SK-N-SH (cell line): ENCODE measurements around the gene ADCY5. TPM values are rescaled to one million over a fixed set of nuclear protein-coding genes. Genes with fewer than 3 reads are reported as not detected.

Experiments used
- CTCF ChIA-PET: fragments of 300-600, 350-600 bp; formaldehyde crosslinking; extraction: SDS; loops from one replicate; lab custom pipeline; 2021; lab: Yijun Ruan, JAX
- POLR2A ChIA-PET: fragments of 350-600 bp; sonication (Branson Sonifier 250); formaldehyde crosslinking; extraction: SDS; loops from one replicate; lab custom pipeline; 2020; ENCODE audit warnings: antibody characterized with exemption, inconsistent platforms; lab: Yijun Ruan, JAX
- DNase-seq: peaks from one replicate; pipeline ENCODE4 v3.0.0; 2012
- H2AFZ ChIP-seq: fragments of 200-600 bp; sonication (generic); 2 replicates; pipeline ENCODE4 v1.8.1; 2016; ENCODE audit warnings: antibody characterized with exemption, mild to moderate bottlenecking, low read depth
- H3F3A ChIP-seq: fragments of 200-600 bp; sonication (generic); replicated peaks from 2 replicates; pipeline ENCODE3; 2016; ENCODE audit warnings: antibody characterized with exemption, mild to moderate bottlenecking; ENCODE audit not compliant: insufficient read depth
- H3K27ac ChIP-seq, 2 experiments: fragments of 200-500 bp in 1 of 2; fragments of 200-600 bp in 1 of 2; sonication (Bioruptor generic) in 1 of 2; sonication (generic), shearing (Covaris generic) in 1 of 2; 2 replicates each; pipeline versions ENCODE4 v1.5.1 to v1.6.1; 2014 to 2016; ENCODE audit warnings: low read depth in 2 of 2, inconsistent platforms in 1 of 2, low read length in 1 of 2, mild to moderate bottlenecking in 1 of 2, mixed read lengths in 1 of 2
- H3K27me3 ChIP-seq: fragments of 200-600 bp; sonication (generic), shearing (Covaris generic); 2 replicates; pipeline ENCODE4 v1.6.1; 2016; ENCODE audit warnings: mixed run types; ENCODE audit not compliant: insufficient read depth
- H3K36me3 ChIP-seq, 2 experiments: fragments of 200-500 bp in 1 of 2; fragments of 200-600 bp in 1 of 2; sonication (Bioruptor generic) in 1 of 2; sonication (generic) in 1 of 2; replicated peaks in 1 of 2; 2 replicates each; pipeline versions ENCODE3 to v1.5.1; 2014 to 2016; ENCODE audit warnings: low read length in 1 of 2, mild to moderate bottlenecking in 1 of 2; ENCODE audit not compliant: insufficient read depth in 2 of 2, control insufficient read depth in 1 of 2
- H3K4me1 ChIP-seq, 2 experiments: fragments of 200-500 bp in 1 of 2; fragments of 200-600 bp in 1 of 2; sonication (Bioruptor generic) in 1 of 2; sonication (generic), shearing (Covaris generic) in 1 of 2; 2 replicates each; pipeline versions ENCODE4 v1.5.1 to v1.6.1; 2014 to 2016; ENCODE audit warnings: low read depth in 1 of 2, low read length in 1 of 2, mixed run types in 1 of 2; ENCODE audit not compliant: insufficient read depth in 2 of 2, control insufficient read depth in 1 of 2
- H3K4me2 ChIP-seq: fragments of 200-600 bp; sonication (generic), shearing (Covaris generic); 2 replicates; pipeline ENCODE4 v1.6.1; 2017; ENCODE audit warnings: mixed run types
- H3K4me3 ChIP-seq, 2 experiments: fragments of 200-500 bp in 1 of 2; fragments of 200-600 bp in 1 of 2; sonication (Bioruptor generic) in 1 of 2; sonication (generic), shearing (Covaris generic) in 1 of 2; 2 replicates each; pipeline versions ENCODE4 v1.5.1 to v1.8.1; 2014 to 2016; ENCODE audit warnings: low read depth in 2 of 2, inconsistent platforms in 1 of 2, low read length in 1 of 2, mild to moderate bottlenecking in 1 of 2, mixed read lengths in 1 of 2, moderate library complexity in 1 of 2
- H3K79me2 ChIP-seq: fragments of 200-600 bp; sonication (generic); 2 replicates; pipeline ENCODE4 v1.8.1; 2017; ENCODE audit warnings: mild to moderate bottlenecking; ENCODE audit not compliant: insufficient read depth
- H3K9ac ChIP-seq: fragments of 200-600 bp; sonication (generic); 2 replicates; pipeline ENCODE4 v1.6.1; 2017; ENCODE audit warnings: mixed run types
- H3K9me2 ChIP-seq: fragments of 200-600 bp; sonication (generic); 2 replicates; pipeline ENCODE4 v1.6.1; 2017; ENCODE audit warnings: mixed run types
- H3K9me3 ChIP-seq: fragments of 200-600 bp; sonication (generic); 2 replicates; pipeline ENCODE4 v1.6.1; 2017; ENCODE audit warnings: mixed run types, mild to moderate bottlenecking, moderate library complexity
- H4K20me1 ChIP-seq: fragments of 200-600 bp; sonication (generic); 2 replicates; pipeline ENCODE4 v1.6.1; 2017; ENCODE audit warnings: mild to moderate bottlenecking, mixed run types; ENCODE audit not compliant: insufficient read depth
- CHD2 ChIP-seq: fragments of 150-350 bp; IDR thresholded peaks from 2 replicates; pipeline ENCODE4 v1.6.1; 2018; ENCODE audit warnings: low read length; ENCODE audit not compliant: partially characterized antibody
- ELF1 ChIP-seq: IDR thresholded peaks from 2 replicates; pipeline ENCODE4 v1.4.0; 2012
- EP300 ChIP-seq, 2 experiments: IDR thresholded peaks; 2 replicates each; pipeline versions ENCODE4 v1.4.0 to v1.6.1; 2012; ENCODE audit warnings: borderline replicate concordance in 1 of 2, low read depth in 1 of 2, low read length in 1 of 2
- EZH2phosphoT487 ChIP-seq: fragments of 200-600 bp; sonication (generic); IDR thresholded peaks from 2 replicates; pipeline ENCODE4 v1.6.1; 2017; ENCODE audit warnings: low read depth, mixed run types, mild to moderate bottlenecking, antibody characterized with exemption, moderate library complexity, borderline replicate concordance
- FOSL2 ChIP-seq: IDR thresholded peaks from 2 replicates; pipeline ENCODE4 v1.4.0; 2012; ENCODE audit warnings: low read depth, mild to moderate bottlenecking, moderate library complexity, borderline replicate concordance
- FOXM1 ChIP-seq: IDR thresholded peaks from 2 replicates; pipeline ENCODE4 v1.4.0; 2012; ENCODE audit warnings: low read depth, mild to moderate bottlenecking
- GABPA ChIP-seq: IDR thresholded peaks from 2 replicates; pipeline ENCODE4 v1.4.0; 2012; ENCODE audit warnings: low read depth, mild to moderate bottlenecking
- GATA2 ChIP-seq: sonication (generic); formaldehyde crosslinking; IDR thresholded peaks from 2 replicates; pipeline ENCODE4 v1.5.0; 2020; ENCODE audit warnings: mild to moderate bottlenecking, missing genetic modification reagents
- MAX ChIP-seq: IDR thresholded peaks from 2 replicates; pipeline ENCODE4 v1.4.0; 2012; ENCODE audit warnings: low read depth
- MEF2A ChIP-seq: IDR thresholded peaks from 2 replicates; pipeline ENCODE4 v1.4.0; 2012; ENCODE audit warnings: low read depth, borderline replicate concordance
- NFIC ChIP-seq: IDR thresholded peaks from 2 replicates; pipeline ENCODE4 v1.4.0; 2012; ENCODE audit warnings: borderline replicate concordance
- SIN3A ChIP-seq: IDR thresholded peaks from 2 replicates; pipeline ENCODE4 v1.6.1; 2012; ENCODE audit warnings: low read depth, mild to moderate bottlenecking, low read length, moderate library complexity, borderline replicate concordance
- TAF1 ChIP-seq: IDR thresholded peaks from 2 replicates; pipeline ENCODE4 v1.6.1; 2012; ENCODE audit warnings: low read depth, mild to moderate bottlenecking, low read length, moderate library complexity, borderline replicate concordance
- TCF12 ChIP-seq: IDR thresholded peaks from 2 replicates; pipeline ENCODE4 v1.4.0; 2012
- TEAD4 ChIP-seq: IDR thresholded peaks from 2 replicates; pipeline ENCODE4 v1.4.0; 2012; ENCODE audit warnings: mild to moderate bottlenecking, borderline replicate concordance; ENCODE audit not compliant: insufficient read depth
- USF1 ChIP-seq: IDR thresholded peaks from 2 replicates; pipeline ENCODE4 v1.4.0; 2012; ENCODE audit warnings: low read depth, borderline replicate concordance
- YY1 ChIP-seq: IDR thresholded peaks from 2 replicates; pipeline ENCODE4 v1.4.0; 2012; ENCODE audit warnings: low read depth, mild to moderate bottlenecking
- WGBS: methylation state at CpG from one replicate; pipeline ENCODE4 v1.1.6; 2017; ENCODE audit warnings: low lambda C conversion rate; 5-methylcytosine and 5-hydroxymethylcytosine counted together
- polyA plus RNA-seq, 3 experiments: library from polyadenylated mRNA; depleted of rRNA; stranded (reverse); fragments of >200 nt; gene quantifications; 2 replicates each; pipeline ENCODE4 v1.2.3, GENCODE V29; 2012
- TF ChIP-seq, protein P1 (sequence below): fragments of 200-600 bp; sonication (generic); IDR thresholded peaks from 2 replicates; pipeline ENCODE4 v1.6.1; 2017; ENCODE audit warnings: antibody characterized with exemption, mild to moderate bottlenecking, moderate library complexity
- TF ChIP-seq, protein P2 (sequence below): fragments of 150-350 bp; IDR thresholded peaks from 2 replicates; pipeline ENCODE4 v1.6.1; 2016; ENCODE audit warnings: mild to moderate bottlenecking, low read depth, low read length

ADCY5 gene
- polyA plus RNA-seq, 1 of the 3 experiments (the other 2 are of a cell fraction) = 0.21 TPM

DNA sequence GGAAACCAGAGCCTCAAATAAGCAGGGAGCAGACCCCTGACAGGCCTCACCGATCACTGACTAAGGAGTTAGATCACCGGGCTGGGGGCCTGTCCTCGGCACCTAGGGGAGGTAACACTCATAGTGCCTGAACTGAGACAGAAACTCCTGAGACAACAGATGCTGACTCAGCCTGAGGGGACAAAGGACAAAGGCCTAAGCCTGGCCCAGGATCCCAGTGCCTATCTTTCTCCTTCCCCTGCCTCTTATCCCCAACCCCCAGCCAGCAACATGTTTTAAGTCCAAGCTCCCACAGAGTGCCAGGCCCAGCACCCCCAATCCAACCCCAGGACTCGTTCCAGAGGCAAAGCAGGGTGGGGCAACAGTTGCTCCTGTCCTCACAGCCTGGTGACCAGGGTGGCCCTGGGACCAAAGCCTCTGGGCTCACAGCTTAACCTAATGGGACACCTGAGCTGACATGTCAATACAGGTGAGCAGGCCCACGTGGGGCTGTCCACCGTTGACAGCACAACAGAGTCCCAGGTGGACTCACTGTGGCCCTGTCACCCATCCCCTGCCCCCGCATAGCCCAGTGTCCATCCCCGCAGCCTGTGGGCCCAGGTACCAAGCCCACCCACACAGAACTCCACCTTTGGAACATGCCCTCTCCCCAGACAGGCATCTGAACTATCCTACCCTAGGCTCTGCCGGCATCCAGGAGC is 37.4 kb downstream of the ADCY5 start:
- H3K36me3 ChIP-seq = no peaks in the 10 kb centered on the region

GRCh38 chr3:123410149-123410515 is 38.8 kb downstream of the ADCY5 start:
- Histone ChIP-seq H3K4me1 (no peaks in the 10 kb centered on the region; a peak in 1 of 4 replicates), H4K20me1 (no peaks in the 10 kb centered on the region), H3K79me2 (no peaks in the 10 kb centered on the region), H3K27me3 (peaks cover 14% of the 10 kb centered on the region; the same call in 1 of the 2 replicates), H3K4me2 (no peak overlapping the region), H3K36me3 (no peaks in the 10 kb centered on the region), H3K9me2 (no peaks in the 10 kb centered on the region), H3K9me3 (no peaks in the 10 kb centered on the region), H3K9ac (no peak overlapping the region), H2AFZ (no peak overlapping the region), H3K27ac (no peak overlapping the region), H3F3A (no peaks in the 10 kb centered on the region), H3K4me3 (no peak overlapping the region)
- ChIA-PET POLR2A (no interaction called here), CTCF (interaction anchor here (1.3 kb wide), 1 partner anchor 82 kb away, joined by 3 read pairs; no protein-coding TSS in a partner anchor)
- no peak for DNase-seq
- no peak for TF ChIP-seq NFIC
- TF ChIP-seq CHD2 = no peak
- TF ChIP-seq YY1 = no peak
- TF ChIP-seq FOSL2 = no peak
- TF ChIP-seq SIN3A = no peak
- no peak for TF ChIP-seq ELF1
- no peak for TF ChIP-seq MEF2A
- TF ChIP-seq, protein P1, sequence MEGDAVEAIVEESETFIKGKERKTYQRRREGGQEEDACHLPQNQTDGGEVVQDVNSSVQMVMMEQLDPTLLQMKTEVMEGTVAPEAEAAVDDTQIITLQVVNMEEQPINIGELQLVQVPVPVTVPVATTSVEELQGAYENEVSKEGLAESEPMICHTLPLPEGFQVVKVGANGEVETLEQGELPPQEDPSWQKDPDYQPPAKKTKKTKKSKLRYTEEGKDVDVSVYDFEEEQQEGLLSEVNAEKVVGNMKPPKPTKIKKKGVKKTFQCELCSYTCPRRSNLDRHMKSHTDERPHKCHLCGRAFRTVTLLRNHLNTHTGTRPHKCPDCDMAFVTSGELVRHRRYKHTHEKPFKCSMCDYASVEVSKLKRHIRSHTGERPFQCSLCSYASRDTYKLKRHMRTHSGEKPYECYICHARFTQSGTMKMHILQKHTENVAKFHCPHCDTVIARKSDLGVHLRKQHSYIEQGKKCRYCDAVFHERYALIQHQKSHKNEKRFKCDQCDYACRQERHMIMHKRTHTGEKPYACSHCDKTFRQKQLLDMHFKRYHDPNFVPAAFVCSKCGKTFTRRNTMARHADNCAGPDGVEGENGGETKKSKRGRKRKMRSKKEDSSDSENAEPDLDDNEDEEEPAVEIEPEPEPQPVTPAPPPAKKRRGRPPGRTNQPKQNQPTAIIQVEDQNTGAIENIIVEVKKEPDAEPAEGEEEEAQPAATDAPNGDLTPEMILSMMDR = no peak
- TF ChIP-seq TCF12 = no peak
- no peak for TF ChIP-seq EZH2phosphoT487
- no peak for TF ChIP-seq USF1
- no peak for TF ChIP-seq TAF1
- no peak for TF ChIP-seq GATA2
- no peak for TF ChIP-seq FOXM1
- no peak for TF ChIP-seq GABPA
- no peak for TF ChIP-seq TEAD4
- TF ChIP-seq, protein P2, sequence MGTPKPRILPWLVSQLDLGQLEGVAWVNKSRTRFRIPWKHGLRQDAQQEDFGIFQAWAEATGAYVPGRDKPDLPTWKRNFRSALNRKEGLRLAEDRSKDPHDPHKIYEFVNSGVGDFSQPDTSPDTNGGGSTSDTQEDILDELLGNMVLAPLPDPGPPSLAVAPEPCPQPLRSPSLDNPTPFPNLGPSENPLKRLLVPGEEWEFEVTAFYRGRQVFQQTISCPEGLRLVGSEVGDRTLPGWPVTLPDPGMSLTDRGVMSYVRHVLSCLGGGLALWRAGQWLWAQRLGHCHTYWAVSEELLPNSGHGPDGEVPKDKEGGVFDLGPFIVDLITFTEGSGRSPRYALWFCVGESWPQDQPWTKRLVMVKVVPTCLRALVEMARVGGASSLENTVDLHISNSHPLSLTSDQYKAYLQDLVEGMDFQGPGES = no peak
- WGBS = 75% methylated on average over 1 of the region's 1 CpG

More for the DNA sequence above, 37.4 kb downstream of the ADCY5 start:
- H4K20me1 ChIP-seq = no peaks in the 10 kb centered on the region
- no peaks in the 10 kb centered on the region for H3K9me3 ChIP-seq
- no peaks in the 10 kb centered on the region for H3F3A ChIP-seq
- no peak for DNase-seq
- 50% methylated on average over 5 of the region's 9 CpGs for WGBS
- ChIA-PET POLR2A (no interaction called here), CTCF (interaction anchor here (0.6 to 1.3 kb wide), 3 partner anchors 11 to 149 kb away, joined by 3 read pairs; no protein-coding TSS in a partner anchor)
- peaks cover 19% of the 10 kb centered on the region; the same call in 1 of the 2 replicates for H3K27me3 ChIP-seq
- no peak overlapping the region for H2AFZ ChIP-seq
- no peak overlapping the region for H3K4me2 ChIP-seq
- no peak overlapping the region for H3K9ac ChIP-seq
- H3K9me2 ChIP-seq = no peaks in the 10 kb centered on the region
- no peaks in the 10 kb centered on the region for H3K79me2 ChIP-seq
- no peaks in the 10 kb centered on the region; a peak in 1 of 4 replicates for H3K4me1 ChIP-seq
- no peak overlapping the region for H3K4me3 ChIP-seq
- TF ChIP-seq SIN3A (no peak), EP300 (IDR thresholded peaks at IDR 0.05; ENCODE audit: borderline replicate concordance in 1 of 2, low read depth in 1 of 2, low read length in 1 of 2) (no peak), MAX (no peak), GATA2 (no peak)
- H3K27ac ChIP-seq = no peak overlapping the region
